Measurements from ENCODE around the gene WDR4.
"Not testable (repeated sequence)": the region's sequence is repeated elsewhere in the genome, so short reads cannot be mapped to it uniquely, and the experiment has no call there.

Gene WDR4

DNA sequence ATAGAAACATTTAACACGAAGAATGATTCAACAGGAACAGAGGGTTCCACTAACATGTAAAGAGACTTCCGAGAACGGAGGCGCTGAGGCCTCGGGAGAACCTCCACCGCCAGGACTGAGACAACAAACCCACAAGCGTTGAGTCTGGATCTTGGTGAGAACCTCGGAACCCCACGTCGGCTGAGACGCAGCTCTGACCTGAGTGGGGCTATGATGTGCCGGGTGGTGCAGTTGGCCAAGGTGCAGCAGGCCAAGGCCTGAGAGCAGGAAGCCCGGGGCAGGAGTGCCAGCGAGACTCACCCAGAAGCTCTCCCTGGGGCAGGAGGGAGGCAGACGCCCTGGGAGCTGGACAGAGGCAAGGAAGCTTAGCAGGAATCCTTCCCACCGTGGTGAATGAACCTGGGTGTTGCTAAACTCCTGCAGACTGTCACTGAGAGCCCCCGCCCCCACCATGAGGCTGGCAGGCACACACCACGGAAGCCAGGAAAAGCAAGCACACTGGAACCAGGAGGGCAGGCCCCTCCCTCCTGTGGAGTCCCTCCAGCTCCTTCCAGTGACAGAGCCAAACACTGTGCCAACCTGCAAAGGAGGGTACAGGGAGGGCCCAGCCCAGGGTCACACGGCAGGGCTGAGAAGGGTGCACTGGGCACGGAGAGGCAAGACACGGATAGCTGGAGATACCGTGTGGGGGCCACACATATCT lies 34.8 kb downstream of the WDR4 start:
- H3K27me3 ChIP-seq (ENCODE audit: insufficient read depth, low read length): no peaks in the 10 kb centered on the region
- H3K79me2 ChIP-seq (ENCODE audit: insufficient read depth, low read length): no peaks in the 10 kb centered on the region
- no peak overlapping the region for H3K4me3 ChIP-seq (ENCODE audit: low read depth, low read length, poor library complexity, severe bottlenecking)
- H3K9ac ChIP-seq (ENCODE audit: low read length): no peak overlapping the region
- no peaks in the 10 kb centered on the region for H3K9me3 ChIP-seq (ENCODE audit: low read length)
- TF ChIP-seq EZH2 (IDR thresholded peaks at IDR 0.05; ENCODE audit: borderline replicate concordance, low read length): no peak
- TF ChIP-seq, protein P1, sequence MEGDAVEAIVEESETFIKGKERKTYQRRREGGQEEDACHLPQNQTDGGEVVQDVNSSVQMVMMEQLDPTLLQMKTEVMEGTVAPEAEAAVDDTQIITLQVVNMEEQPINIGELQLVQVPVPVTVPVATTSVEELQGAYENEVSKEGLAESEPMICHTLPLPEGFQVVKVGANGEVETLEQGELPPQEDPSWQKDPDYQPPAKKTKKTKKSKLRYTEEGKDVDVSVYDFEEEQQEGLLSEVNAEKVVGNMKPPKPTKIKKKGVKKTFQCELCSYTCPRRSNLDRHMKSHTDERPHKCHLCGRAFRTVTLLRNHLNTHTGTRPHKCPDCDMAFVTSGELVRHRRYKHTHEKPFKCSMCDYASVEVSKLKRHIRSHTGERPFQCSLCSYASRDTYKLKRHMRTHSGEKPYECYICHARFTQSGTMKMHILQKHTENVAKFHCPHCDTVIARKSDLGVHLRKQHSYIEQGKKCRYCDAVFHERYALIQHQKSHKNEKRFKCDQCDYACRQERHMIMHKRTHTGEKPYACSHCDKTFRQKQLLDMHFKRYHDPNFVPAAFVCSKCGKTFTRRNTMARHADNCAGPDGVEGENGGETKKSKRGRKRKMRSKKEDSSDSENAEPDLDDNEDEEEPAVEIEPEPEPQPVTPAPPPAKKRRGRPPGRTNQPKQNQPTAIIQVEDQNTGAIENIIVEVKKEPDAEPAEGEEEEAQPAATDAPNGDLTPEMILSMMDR (IDR thresholded peaks at IDR 0.05; ENCODE audit: low read length): no peak
- H4K20me1 ChIP-seq (ENCODE audit: insufficient read depth, low read length): no peaks in the 10 kb centered on the region
- no peaks in the 10 kb centered on the region for H3F3A ChIP-seq (ENCODE audit: insufficient read depth, low read length)
- no peaks in the 10 kb centered on the region for H3K9me2 ChIP-seq (ENCODE audit: low read depth, low read length)
- H3K4me2 ChIP-seq (ENCODE audit: low read length): no peak overlapping the region
- H2AFZ ChIP-seq (ENCODE audit: low read length): no peak overlapping the region
- H3K27ac ChIP-seq (ENCODE audit: low read depth, low read length, poor library complexity, severe bottlenecking): no peak overlapping the region
- no peaks in the 10 kb centered on the region for H3K4me1 ChIP-seq (ENCODE audit: insufficient read depth, low read length, severe bottlenecking)
- peaks cover 96% of the 10 kb centered on the region for H3K36me3 ChIP-seq (ENCODE audit: insufficient read depth, low read length)

DNA sequence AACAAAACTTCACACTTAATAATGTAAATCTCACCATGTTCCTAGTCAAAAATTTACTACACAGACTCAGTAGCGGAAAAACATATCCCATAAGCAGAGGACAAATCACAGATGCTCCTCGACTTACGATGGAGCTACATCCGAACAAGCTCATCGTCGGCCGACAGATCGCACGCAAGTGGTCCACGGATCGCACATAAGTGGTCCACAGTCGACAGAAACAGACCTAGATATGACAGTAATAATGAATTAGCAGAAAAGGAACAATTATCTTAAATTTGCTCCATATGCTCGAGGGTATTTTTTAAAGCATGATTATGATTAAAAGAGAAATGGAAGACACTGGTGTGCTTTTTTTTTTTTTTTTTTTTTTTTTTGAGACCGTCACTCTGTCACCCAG lies 36.3 kb downstream of the WDR4 start:
- Histone ChIP-seq H3K4me2 (ENCODE audit: low read length) (no peak overlapping the region), H3F3A (ENCODE audit: insufficient read depth, low read length) (no peaks in the 10 kb centered on the region), H3K79me2 (ENCODE audit: insufficient read depth, low read length) (no peaks in the 10 kb centered on the region), H3K4me3 (ENCODE audit: low read depth, low read length, poor library complexity, severe bottlenecking) (no peak overlapping the region), H2AFZ (ENCODE audit: low read length) (no peak overlapping the region), H3K9me2 (ENCODE audit: low read depth, low read length) (no peaks in the 10 kb centered on the region), H3K27me3 (ENCODE audit: insufficient read depth, low read length) (no peaks in the 10 kb centered on the region), H3K4me1 (ENCODE audit: insufficient read depth, low read length, severe bottlenecking) (no peaks in the 10 kb centered on the region), H3K36me3 (ENCODE audit: insufficient read depth, low read length) (peaks cover 91% of the 10 kb centered on the region), H3K9me3 (ENCODE audit: low read length) (no peaks in the 10 kb centered on the region), H3K9ac (ENCODE audit: low read length) (no peak overlapping the region), H3K27ac (ENCODE audit: low read depth, low read length, poor library complexity, severe bottlenecking) (no peak overlapping the region), H4K20me1 (ENCODE audit: insufficient read depth, low read length) (no peaks in the 10 kb centered on the region)
- no peak for TF ChIP-seq EZH2 (IDR thresholded peaks at IDR 0.05; ENCODE audit: borderline replicate concordance, low read length)

DNA sequence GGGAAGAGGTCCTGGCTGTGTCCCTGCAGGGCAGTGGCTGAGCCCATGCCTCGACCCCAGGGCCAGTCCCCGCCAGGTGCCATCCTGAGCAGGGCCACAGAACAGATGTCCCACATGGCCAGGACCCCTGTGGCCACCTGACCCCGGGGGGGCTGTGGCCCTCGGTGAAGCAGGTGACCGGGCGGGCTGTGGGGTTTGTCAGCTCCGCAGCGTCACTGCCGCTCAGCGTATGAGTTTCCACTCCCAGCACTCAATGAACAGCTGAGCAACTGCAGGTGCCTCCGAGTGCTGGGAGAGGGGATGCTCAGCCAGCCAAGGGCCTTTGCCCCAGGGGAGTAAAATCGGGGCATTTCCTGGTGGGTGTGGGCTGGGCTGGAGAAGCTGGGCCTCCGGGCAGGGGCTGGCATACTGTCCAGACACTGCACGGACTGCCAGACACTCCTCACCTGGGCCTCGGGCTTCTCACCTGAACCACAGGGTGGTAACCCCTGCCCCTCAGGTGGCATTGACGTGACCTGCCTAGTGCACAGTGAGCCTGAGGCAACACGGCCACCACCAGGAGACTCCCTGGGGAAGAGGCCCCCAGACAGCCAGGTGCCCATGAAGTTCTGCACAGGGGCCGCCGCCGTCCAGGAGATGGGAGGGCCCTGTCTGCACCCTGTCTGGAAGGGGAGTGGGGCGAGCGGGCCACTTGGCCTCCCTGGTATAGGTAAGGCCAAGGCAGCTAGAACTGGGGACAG lies 37.3 kb downstream of the WDR4 start:
- H3K4me1 ChIP-seq (ENCODE audit: insufficient read depth, low read length, severe bottlenecking); H3F3A ChIP-seq (ENCODE audit: insufficient read depth, low read length); H3K9me2 ChIP-seq (ENCODE audit: low read depth, low read length); H3K4me3 ChIP-seq (ENCODE audit: low read depth, low read length, poor library complexity, severe bottlenecking); H3K79me2 ChIP-seq (ENCODE audit: insufficient read depth, low read length); H3K4me2 ChIP-seq (ENCODE audit: low read length); H4K20me1 ChIP-seq (ENCODE audit: insufficient read depth, low read length); H2AFZ ChIP-seq (ENCODE audit: low read length); H3K9ac ChIP-seq (ENCODE audit: low read length); H3K27me3 ChIP-seq (ENCODE audit: insufficient read depth, low read length); H3K9me3 ChIP-seq (ENCODE audit: low read length); H3K27ac ChIP-seq (ENCODE audit: low read depth, low read length, poor library complexity, severe bottlenecking): not testable (repeated sequence)
- H3K36me3 ChIP-seq (ENCODE audit: insufficient read depth, low read length): peaks cover 81% of the 10 kb centered on the region

DNA sequence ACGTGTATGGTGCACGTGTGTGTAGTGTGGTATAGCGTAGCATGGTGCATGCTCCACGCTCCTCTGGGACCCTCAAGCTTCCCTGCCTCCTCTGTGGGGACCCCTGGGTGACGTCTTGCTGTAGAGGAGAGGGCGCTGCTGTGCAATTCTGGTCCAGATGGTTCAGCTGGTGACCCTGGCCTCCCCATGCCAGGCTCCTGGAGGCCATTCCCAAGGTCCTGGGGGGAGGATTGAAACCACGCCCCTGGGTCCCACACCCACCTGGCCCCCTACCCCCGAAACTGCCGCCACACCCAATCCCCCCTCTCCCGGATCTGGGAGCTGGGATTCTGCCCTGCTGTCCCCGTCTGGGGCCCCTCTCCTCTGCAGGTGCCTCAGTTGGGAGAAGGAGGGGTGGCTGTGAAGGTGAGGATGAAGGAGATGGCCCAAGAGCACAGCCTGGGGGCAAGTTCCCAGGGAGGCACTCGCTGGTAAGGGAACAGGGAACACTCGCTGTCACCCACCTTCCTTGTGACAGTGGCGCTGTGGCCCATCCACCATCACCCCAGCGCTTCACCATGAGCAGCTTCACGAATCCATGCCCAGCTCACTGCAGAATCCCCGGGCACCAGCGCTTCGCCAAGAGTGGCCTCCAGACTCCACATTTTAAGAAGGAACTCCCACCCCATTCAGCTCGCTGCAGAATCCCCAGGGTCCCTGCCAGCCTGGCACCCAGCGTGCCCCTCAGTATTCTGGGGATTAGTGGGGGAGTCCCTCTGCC lies 38.0 kb downstream of the WDR4 start:
- H2AFZ ChIP-seq (ENCODE audit: low read length): no peak overlapping the region
- H4K20me1 ChIP-seq (ENCODE audit: insufficient read depth, low read length): no peaks in the 10 kb centered on the region
- no peak overlapping the region for H3K9ac ChIP-seq (ENCODE audit: low read length)
- H3K9me2 ChIP-seq (ENCODE audit: low read depth, low read length): no peaks in the 10 kb centered on the region
- no peaks in the 10 kb centered on the region for H3F3A ChIP-seq (ENCODE audit: insufficient read depth, low read length)
- H3K4me2 ChIP-seq (ENCODE audit: low read length): no peak overlapping the region
- H3K9me3 ChIP-seq (ENCODE audit: low read length): no peaks in the 10 kb centered on the region
- no peaks in the 10 kb centered on the region for H3K27me3 ChIP-seq (ENCODE audit: insufficient read depth, low read length)
- no peaks in the 10 kb centered on the region for H3K79me2 ChIP-seq (ENCODE audit: insufficient read depth, low read length)
- TF ChIP-seq, protein P1 (IDR thresholded peaks at IDR 0.05; ENCODE audit: low read length): no peak
- no peak for TF ChIP-seq EZH2 (IDR thresholded peaks at IDR 0.05; ENCODE audit: borderline replicate concordance, low read length)
- no peak overlapping the region for H3K27ac ChIP-seq (ENCODE audit: low read depth, low read length, poor library complexity, severe bottlenecking)
- no peak overlapping the region for H3K4me3 ChIP-seq (ENCODE audit: low read depth, low read length, poor library complexity, severe bottlenecking)
- peaks cover 74% of the 10 kb centered on the region for H3K36me3 ChIP-seq (ENCODE audit: insufficient read depth, low read length)
- no peaks in the 10 kb centered on the region for H3K4me1 ChIP-seq (ENCODE audit: insufficient read depth, low read length, severe bottlenecking)
